Sigmoid colon (tissue), 3 donors: ENCODE measurements around the gene SCT.

Experiments used
- CTCF ChIP-seq, 4 experiments: fragments of 450-650 bp in 3 of 4; fragments of 200-600 bp in 1 of 4; IDR thresholded peaks; one replicate each; pipeline ENCODE4 v1.5.1; 2016 to 2019; ENCODE audit warnings: antibody characterized with exemption in 4 of 4, mild to moderate bottlenecking in 3 of 4, moderate library complexity in 2 of 4
- POLR2A ChIP-seq, 2 donors: fragments of 450-650 bp; IDR thresholded peaks; one replicate each; pipeline ENCODE4 v1.6.1; 2016; ENCODE audit warnings: antibody characterized with exemption in 2 of 2, mild to moderate bottlenecking in 2 of 2, moderate library complexity in 2 of 2

- TF ChIP-seq POLR2A (IDR thresholded peaks at IDR 0.05) (no peak), CTCF (IDR thresholded peaks at IDR 0.05) (no peak)
These were observed 40.3 kb downstream of the SCT start for GRCh38 chr11:586376-587316.
